Endothelial cell of umbilical vein (primary cell): Measurements from ENCODE around the gene MYLIP. TPM values are rescaled to one million over a fixed set of nuclear protein-coding genes. Genes with fewer than 3 reads are reported as not detected.

Experiments
- BruUV-seq: library from RNA; stranded (reverse); fragments of 400-500 nt; replicated peaks from 2 replicates; lab custom pipeline; 2021; lab: Mats Ljungman, UMichigan
- CTCF ChIA-PET: fragments of 300-600, 350-600 bp; sonication (Branson Sonifier 250); formaldehyde crosslinking; loops from one replicate; lab custom pipeline; 2021; ENCODE audit warnings: antibody characterized with exemption, inconsistent platforms; lab: Charles Lee
- POLR2A ChIA-PET: fragments of 300-600, 350-600 bp; sonication (Branson Sonifier 250); formaldehyde crosslinking; loops from one replicate; lab custom pipeline; 2021; ENCODE audit warnings: antibody characterized with exemption, inconsistent platforms; lab: Charles Lee
- DNase-seq: peaks from one replicate; pipeline ENCODE4 v3.0.0-alpha.2; 2011; ENCODE audit warnings: low read depth, low spot score
- FAIRE-seq: peaks from 2 replicates; lab custom pipeline; 2011; peaks lifted over from hg19 to GRCh38; lab: Jason Lieb, UNC
- H2AFZ ChIP-seq: 2 replicates; pipeline ENCODE4 v1.6.0; 2012; ENCODE audit warnings: low read depth, low read length, control low read depth, inconsistent platforms
- H3K27ac ChIP-seq: 2 replicates; pipeline ENCODE4 v1.5.1; 2011; ENCODE audit warnings: low read depth, mild to moderate bottlenecking, control low read depth, low read length, moderate library complexity; ENCODE audit not compliant: insufficient read depth
- H3K27me3 ChIP-seq, 2 experiments: 2 replicates each; pipeline versions ENCODE4 v1.6.0 to v1.6.1; 2011; ENCODE audit warnings: low read length in 2 of 2, mixed read lengths in 1 of 2; ENCODE audit not compliant: control insufficient read depth in 2 of 2, insufficient read depth in 2 of 2
- H3K36me3 ChIP-seq, 2 experiments: 2 replicates in 1 of 2; 3 replicates in 1 of 2; pipeline ENCODE4 v1.5.1; 2011; ENCODE audit warnings: low read length in 2 of 2, mild to moderate bottlenecking in 1 of 2, moderate library complexity in 1 of 2; ENCODE audit not compliant: control insufficient read depth in 2 of 2, insufficient read depth in 2 of 2; ENCODE audit errors: extremely low read depth in 1 of 2
- H3K4me1 ChIP-seq: 3 replicates; pipeline ENCODE4 v1.5.1; 2011; ENCODE audit warnings: mild to moderate bottlenecking, low read length; ENCODE audit not compliant: control insufficient read depth, insufficient read depth; ENCODE audit errors: extremely low read depth
- H3K4me2 ChIP-seq: 2 replicates; pipeline ENCODE4 v1.6.1; 2011; ENCODE audit warnings: low read length, control low read depth, mixed read lengths; ENCODE audit not compliant: insufficient read depth
- H3K4me3 ChIP-seq, 3 experiments: fragments of 200-600 bp in 1 of 3; sonication (generic), shearing (Covaris generic) in 1 of 3; replicated peaks in 1 of 3; 2 replicates each; pipeline ENCODE4 v1.5.1; 2011 to 2016; ENCODE audit warnings: control low read depth in 3 of 3, low read length in 3 of 3, mild to moderate bottlenecking in 2 of 3, inconsistent platforms in 1 of 3, low read depth in 1 of 3, moderate library complexity in 1 of 3; ENCODE audit not compliant: insufficient read depth in 1 of 3
- H3K79me2 ChIP-seq: 2 replicates; pipeline ENCODE4 v1.6.0; 2012; ENCODE audit warnings: low read length, inconsistent platforms; ENCODE audit not compliant: control insufficient read depth, insufficient read depth
- H3K9ac ChIP-seq: replicated peaks from 2 replicates; pipeline ENCODE3; 2011; ENCODE audit warnings: low read length, control low read depth; ENCODE audit not compliant: insufficient read depth; ENCODE audit errors: extremely low read depth
- H3K9me1 ChIP-seq: replicated peaks from 3 replicates; pipeline ENCODE4 v1.6.0; 2011; ENCODE audit warnings: mild to moderate bottlenecking, low read length; ENCODE audit not compliant: control insufficient read depth, insufficient read depth; ENCODE audit errors: extremely low read depth
- H3K9me3 ChIP-seq: replicated peaks from 2 replicates; pipeline ENCODE4 v1.5.1; 2012; ENCODE audit warnings: low read length, inconsistent platforms; ENCODE audit not compliant: control insufficient read depth, insufficient read depth
- H4K20me1 ChIP-seq: replicated peaks from 2 replicates; pipeline ENCODE3; 2011; ENCODE audit warnings: mild to moderate bottlenecking, low read length; ENCODE audit not compliant: control insufficient read depth, insufficient read depth; ENCODE audit errors: extremely low read depth
- CTCF ChIP-seq, 2 donors: IDR thresholded peaks; 1 replicate in 1 of 2; 2 replicates in 1 of 2; pipeline ENCODE4 v1.5.1; 2011; ENCODE audit warnings: low read length in 2 of 2, mild to moderate bottlenecking in 2 of 2, moderate library complexity in 2 of 2, control low read depth in 1 of 2, inconsistent platforms in 1 of 2, low read depth in 1 of 2; ENCODE audit not compliant: insufficient read depth in 1 of 2; ENCODE audit errors: extremely low read depth in 1 of 2
- EZH2 ChIP-seq: IDR thresholded peaks from 2 replicates; pipeline ENCODE4 v1.6.1; 2012; ENCODE audit warnings: borderline replicate concordance, low read depth, mild to moderate bottlenecking, moderate library complexity, low read length, inconsistent platforms; ENCODE audit not compliant: severe bottlenecking
- FOS ChIP-seq: IDR thresholded peaks from 2 replicates; pipeline ENCODE4 v1.6.1; 2011; ENCODE audit warnings: mild to moderate bottlenecking, low read length, moderate library complexity, borderline replicate concordance; ENCODE audit not compliant: insufficient read depth
- GATA2 ChIP-seq: IDR thresholded peaks from 2 replicates; pipeline ENCODE4 v1.7.0; 2011; ENCODE audit warnings: low read depth, mild to moderate bottlenecking, moderate library complexity, mixed read lengths, low read length; ENCODE audit not compliant: insufficient read length, insufficient read depth
- JUN ChIP-seq: IDR thresholded peaks from 2 replicates; pipeline ENCODE4 v1.6.1; 2011; ENCODE audit warnings: borderline replicate concordance, low read depth; ENCODE audit not compliant: insufficient read length, insufficient read depth
- MAX ChIP-seq: IDR thresholded peaks from 2 replicates; pipeline ENCODE4 v1.6.1; 2011; ENCODE audit not compliant: insufficient read depth, insufficient read length
- MYC ChIP-seq: IDR thresholded peaks from one replicate; pipeline ENCODE4 v1.6.1; 2011; ENCODE audit warnings: mild to moderate bottlenecking, low read depth, low read length
- POLR2A ChIP-seq: IDR thresholded peaks from 2 replicates; pipeline ENCODE4 v1.6.1; 2012; ENCODE audit warnings: low read depth, mild to moderate bottlenecking, control low read depth, low read length
- POLR2AphosphoS5 ChIP-seq: IDR thresholded peaks from 2 replicates; pipeline ENCODE4 v1.6.1; 2012; ENCODE audit warnings: low read depth, mild to moderate bottlenecking, control low read depth, low read length, moderate library complexity; ENCODE audit not compliant: insufficient read depth
- dilution Hi-C: fragments of 300-500 bp; cut with MboI; formaldehyde crosslinking; loops from one replicate; pipeline ENCODE4 v1.15.0; 2019; ENCODE audit warnings: low sequenced_read_pairs; ENCODE audit not compliant: extremely low pct_ligation_motif_present
- intact Hi-C: fragments of 100-400 bp; cut with micrococcal nuclease; formaldehyde crosslinking; loops from one replicate; pipeline ENCODE4 v1.10.0; 2022
- polyA plus RNA-seq, 4 experiments: library from polyadenylated mRNA; depleted of rRNA in 3 of 4; stranded (reverse) in 3 of 4; unstranded in 1 of 4; fragments of >200 nt; gene quantifications; 2 replicates each; pipeline versions ENCODE4 v1.2.1 to v1.2.3, GENCODE V29; 2011 to 2012; ENCODE audit warnings: missing spikeins in 1 of 4
- total RNA-seq: library from RNA; stranded (reverse); gene quantifications from 2 replicates; pipeline ENCODE4 v1.2.3, GENCODE V29; 2021

The MYLIP gene
- total and polyA plus RNA-seq, 2 donors (not counting 3 experiments of a cell fraction or from before 2014, with no cell fraction given), result 16.9 to 19.2 TPM

GRCh38 chr6:16168121-16168520, 39.2 kb downstream of the MYLIP start:
- ChIA-PET POLR2A (no interaction called here), CTCF (interaction anchor here (1.5 to 2.3 kb wide), 2 partner anchors 48 to 476 kb away, joined by 4 to 79 read pairs; no protein-coding TSS in a partner anchor)
- Histone ChIP-seq H3K36me3 (no peaks in the 10 kb centered on the region), H3K4me1 (peaks cover 6% of the 10 kb centered on the region), H4K20me1 (no peaks in the 10 kb centered on the region), H3K9me3 (no peaks in the 10 kb centered on the region), H3K79me2 (no peaks in the 10 kb centered on the region), H3K27me3 (peaks cover 3% of the 10 kb centered on the region in 2 experiments), H2AFZ (no peak overlapping the region), H3K4me2 (no peak overlapping the region), H3K9me1 (no peaks in the 10 kb centered on the region), H3K27ac (no peak overlapping the region), H3K4me3 (no peak overlapping the region), H3K9ac (no peak overlapping the region)
- DNase-seq (no peak), FAIRE-seq (no peak)
- intact Hi-C loops, result loop anchor here (2.0 kb wide), 1 partner anchor 39 kb away; the partner anchor contains the start of gene MYLIP
- BruUV-seq, result no TSS peak
- dilution Hi-C loops, result no loop called here
- TF ChIP-seq POLR2AphosphoS5 (no peak), MYC (no peak), JUN (no peak), GATA2 (no peak), MAX (no peak), POLR2A (no peak), CTCF (IDR thresholded peaks at IDR 0.05; ENCODE audit: extremely low read depth in 1 of 2, insufficient read depth in 1 of 2, low read depth in 1 of 2, low read length in 2 of 2) (no peak), FOS (no peak), EZH2 (no peak)
